Kidney epithelial cell (primary cell): ENCODE results near the gene ANKRD13D. TPM values are rescaled to one million over a fixed set of nuclear protein-coding genes. Genes with fewer than 3 reads are reported as not detected.
A peak's percentile ranks its signal among the peaks of the same experiment; 100 is the strongest.
"Not testable (repeated sequence)": the region's sequence is repeated elsewhere in the genome, so short reads cannot be mapped to it uniquely, and the experiment has no call there.

Source experiments
- DNase-seq: peaks from one replicate; pipeline ENCODE4 v3.0.0-alpha.2; 2010; ENCODE audit warnings: low read depth
- H3K27me3 ChIP-seq: 2 replicates; pipeline ENCODE4 v1.6.0; 2011; ENCODE audit warnings: low read length; ENCODE audit not compliant: control insufficient read depth, insufficient read depth
- H3K36me3 ChIP-seq: 2 replicates; pipeline ENCODE4 v1.5.1; 2011; ENCODE audit warnings: low read length; ENCODE audit not compliant: control insufficient read depth, insufficient read depth
- H3K4me3 ChIP-seq: 2 replicates; pipeline ENCODE4 v1.5.1; 2011; ENCODE audit warnings: low read depth, mild to moderate bottlenecking, control low read depth, low read length
- total RNA-seq: library from RNA; depleted of rRNA; stranded (reverse); fragments of >200 nt; gene quantifications from 2 replicates; pipeline ENCODE4 v1.2.3, GENCODE V29; 2015
- TF ChIP-seq, protein P1 (sequence below): IDR thresholded peaks from 2 replicates; pipeline ENCODE4 v1.5.1; 2011; ENCODE audit warnings: mild to moderate bottlenecking, moderate library complexity, low read length, control low read depth, inconsistent platforms; ENCODE audit not compliant: insufficient read depth, poor library complexity, severe bottlenecking

Gene ANKRD13D
- total RNA-seq, 1 donor from 2014 or later, result 48.5 TPM

DNA sequence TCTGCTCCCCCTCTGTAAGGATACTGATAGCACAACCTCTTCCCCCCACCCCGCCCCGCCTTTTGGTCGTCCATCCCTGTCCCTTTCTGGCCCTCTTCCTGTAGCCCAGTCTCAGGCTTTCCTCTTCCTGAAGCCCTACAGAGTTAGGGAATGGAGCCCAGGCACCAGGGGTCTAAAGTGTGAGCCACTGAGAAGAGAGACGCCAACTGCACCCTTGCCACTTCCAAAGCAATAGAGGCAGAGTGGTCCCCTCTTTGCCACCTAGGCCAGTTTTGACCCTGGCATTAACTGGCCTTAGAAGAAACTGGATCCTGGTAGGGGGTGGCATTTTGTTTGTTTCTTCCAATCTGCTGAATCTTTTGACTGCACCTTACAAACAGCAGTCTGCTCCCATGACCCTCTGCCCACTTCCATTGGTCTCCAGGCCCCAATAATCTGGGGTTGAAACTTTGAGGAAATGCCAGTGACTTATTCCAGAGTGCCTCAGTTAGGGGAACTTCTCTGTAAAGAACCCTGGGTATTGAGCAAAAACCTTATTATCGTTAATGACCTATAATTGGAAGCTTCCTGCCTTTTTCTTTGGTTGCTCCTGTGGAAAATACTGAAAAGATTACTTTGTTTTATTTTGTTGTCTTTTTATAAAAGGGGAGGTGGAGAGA is 32.5 kb upstream of the ANKRD13D start:
- TF ChIP-seq, protein P1, sequence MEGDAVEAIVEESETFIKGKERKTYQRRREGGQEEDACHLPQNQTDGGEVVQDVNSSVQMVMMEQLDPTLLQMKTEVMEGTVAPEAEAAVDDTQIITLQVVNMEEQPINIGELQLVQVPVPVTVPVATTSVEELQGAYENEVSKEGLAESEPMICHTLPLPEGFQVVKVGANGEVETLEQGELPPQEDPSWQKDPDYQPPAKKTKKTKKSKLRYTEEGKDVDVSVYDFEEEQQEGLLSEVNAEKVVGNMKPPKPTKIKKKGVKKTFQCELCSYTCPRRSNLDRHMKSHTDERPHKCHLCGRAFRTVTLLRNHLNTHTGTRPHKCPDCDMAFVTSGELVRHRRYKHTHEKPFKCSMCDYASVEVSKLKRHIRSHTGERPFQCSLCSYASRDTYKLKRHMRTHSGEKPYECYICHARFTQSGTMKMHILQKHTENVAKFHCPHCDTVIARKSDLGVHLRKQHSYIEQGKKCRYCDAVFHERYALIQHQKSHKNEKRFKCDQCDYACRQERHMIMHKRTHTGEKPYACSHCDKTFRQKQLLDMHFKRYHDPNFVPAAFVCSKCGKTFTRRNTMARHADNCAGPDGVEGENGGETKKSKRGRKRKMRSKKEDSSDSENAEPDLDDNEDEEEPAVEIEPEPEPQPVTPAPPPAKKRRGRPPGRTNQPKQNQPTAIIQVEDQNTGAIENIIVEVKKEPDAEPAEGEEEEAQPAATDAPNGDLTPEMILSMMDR, result no peak
- no peak overlapping the region for H3K4me3 ChIP-seq
- DNase-seq, result no peak
- H3K36me3 ChIP-seq, result peaks cover 7% of the 10 kb centered on the region
- no peaks in the 10 kb centered on the region for H3K27me3 ChIP-seq

DNA sequence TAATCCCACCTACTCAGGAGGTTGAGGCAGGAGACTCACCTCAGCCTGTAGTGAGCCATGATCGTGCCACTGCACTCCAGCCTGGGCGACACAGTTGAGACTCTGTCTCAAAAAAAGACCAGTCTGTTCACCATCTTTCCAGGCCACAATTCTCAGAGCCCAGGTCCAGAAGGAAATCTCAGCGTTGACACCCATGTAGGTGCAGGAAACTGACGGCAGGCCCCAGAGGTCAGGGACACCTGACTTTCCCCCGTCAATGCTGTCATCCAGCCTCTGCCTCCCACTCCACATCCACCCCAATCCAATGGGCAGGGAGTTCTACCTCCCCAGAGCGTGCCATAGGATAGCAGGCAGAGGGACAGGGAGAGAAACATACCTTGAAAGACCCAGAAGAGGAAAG is 28.7 kb upstream of the ANKRD13D start:
- Histone ChIP-seq H3K36me3 (peaks cover 5% of the 10 kb centered on the region), H3K27me3 (no peaks in the 10 kb centered on the region), H3K4me3 (no peak overlapping the region)
- no peak for DNase-seq
- TF ChIP-seq, protein P1, result no peak

DNA sequence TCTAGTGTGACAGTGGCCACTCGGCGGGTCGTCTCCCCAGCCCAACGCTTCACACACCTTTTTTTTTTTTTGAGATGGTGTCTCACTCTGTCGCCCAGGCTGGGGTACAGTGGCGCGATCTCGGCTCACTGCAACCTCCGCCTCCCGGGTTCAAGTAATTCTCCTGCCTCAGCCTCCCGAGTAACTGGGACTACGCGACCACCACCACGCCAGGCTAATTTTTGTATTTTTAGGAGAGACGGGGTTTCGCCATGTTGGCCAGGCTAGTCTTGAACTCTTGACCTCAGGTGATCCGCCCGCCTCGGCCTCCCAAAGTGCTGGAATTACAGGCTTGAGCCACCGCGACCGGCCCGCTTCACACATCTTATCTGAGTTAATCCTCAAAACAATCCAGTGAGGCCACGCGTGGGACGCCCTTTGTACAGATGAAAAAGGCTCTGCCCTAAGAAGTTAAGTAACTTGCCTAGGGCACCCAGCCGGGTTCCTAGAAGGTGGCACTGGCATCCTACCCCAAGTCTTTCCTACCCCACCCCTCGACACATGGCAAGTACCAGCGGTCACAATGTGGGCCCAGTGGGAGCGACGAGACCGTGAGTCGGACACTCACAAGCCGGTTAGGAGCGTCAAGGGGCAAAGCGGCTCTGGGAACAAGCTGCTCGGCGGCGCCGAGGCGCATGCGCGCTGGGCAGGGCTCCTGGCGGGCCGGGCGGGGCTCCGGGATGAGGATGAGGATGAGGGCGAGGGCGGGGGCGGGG is 28.0 kb upstream of the ANKRD13D start:
- H3K27me3 ChIP-seq, DNase-seq, H3K36me3 ChIP-seq: not testable (repeated sequence)
- peak overlapping the region; percentile 26 for H3K4me3 ChIP-seq

DNA sequence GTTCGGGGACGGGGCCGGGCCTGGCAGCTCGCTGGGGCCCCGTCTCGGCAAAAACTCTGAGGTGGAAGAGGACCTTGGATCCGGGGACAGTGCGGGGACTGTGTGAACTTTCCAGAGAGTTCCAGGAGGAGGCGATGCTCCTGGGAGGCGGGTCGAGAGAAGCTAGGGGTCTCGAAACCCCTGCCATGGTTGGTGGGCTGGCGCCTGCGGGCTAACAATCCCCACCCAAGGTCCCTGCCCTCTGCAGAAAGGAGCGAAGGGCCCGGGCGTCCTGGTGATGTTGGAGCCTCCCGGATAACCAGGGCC is 27.5 kb upstream of the ANKRD13D start:
- DNase-seq, result no peak
- H3K4me3 ChIP-seq, result no peak overlapping the region
- H3K36me3 ChIP-seq, result peaks cover 3% of the 10 kb centered on the region
- TF ChIP-seq, protein P1, result peak; percentile 45
- H3K27me3 ChIP-seq, result no peaks in the 10 kb centered on the region

DNA sequence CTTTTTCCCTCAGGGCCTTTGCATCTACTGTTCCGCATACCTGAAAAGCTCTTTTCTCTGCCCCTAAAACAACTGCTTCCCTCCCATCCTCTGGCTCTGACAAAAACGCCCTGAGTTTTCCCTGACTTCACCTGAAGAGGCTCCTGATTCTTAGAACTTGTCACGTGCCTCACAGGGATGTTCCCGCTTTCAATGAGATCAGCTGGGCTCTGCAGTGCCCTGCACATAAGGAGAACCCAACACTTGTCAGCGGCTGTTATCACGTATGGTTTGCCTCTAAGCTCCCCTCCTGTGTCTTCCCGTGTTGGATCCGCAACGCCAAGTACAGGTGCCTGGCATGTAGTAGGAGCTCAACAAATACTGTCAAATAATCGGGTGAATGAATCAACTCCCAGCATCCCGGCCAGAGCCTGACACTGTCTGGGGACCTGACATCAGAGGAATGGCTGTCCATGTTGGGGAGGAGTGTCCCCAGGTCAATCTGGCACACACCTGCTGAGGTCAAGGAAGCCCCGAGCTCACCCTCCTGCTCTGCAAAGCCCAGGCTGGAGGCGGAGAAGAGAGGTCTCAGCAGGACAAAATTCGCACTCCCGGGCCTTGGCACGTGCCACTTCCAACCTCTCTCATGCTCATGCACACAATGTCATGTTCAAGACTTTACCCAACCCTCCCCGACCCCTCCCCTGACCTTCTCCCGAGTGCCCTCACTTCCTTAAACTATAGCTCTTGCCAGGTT is 27.0 kb upstream of the ANKRD13D start:
- no peak overlapping the region for H3K4me3 ChIP-seq
- DNase-seq, result no peak
- no peaks in the 10 kb centered on the region for H3K27me3 ChIP-seq
- H3K36me3 ChIP-seq, result peaks cover 3% of the 10 kb centered on the region
- TF ChIP-seq, protein P1, result no peak
